Fibroblast of lung (primary cell): ENCODE results near the gene ATG4B. TPM values are rescaled to one million over a fixed set of nuclear protein-coding genes. Genes with fewer than 3 reads are reported as not detected.

ENCODE experiments used
- DNase-seq, 2 donors: peaks; one replicate each; pipeline versions ENCODE4 v3.0.0 to v3.0.0-alpha.2; 2010; ENCODE audit warnings: low read depth in 2 of 2
- H2AFZ ChIP-seq: 2 replicates; pipeline ENCODE4 v1.5.1; 2012; ENCODE audit warnings: low read length, control low read depth, inconsistent platforms
- H3K27ac ChIP-seq: 2 replicates; pipeline ENCODE4 v1.5.1; 2011; ENCODE audit warnings: low read length, control low read depth; ENCODE audit not compliant: insufficient read depth
- H3K27me3 ChIP-seq: 2 replicates; pipeline ENCODE4 v1.5.1; 2011; ENCODE audit warnings: mild to moderate bottlenecking, low read length; ENCODE audit not compliant: control insufficient read depth, insufficient read depth
- H3K36me3 ChIP-seq: 2 replicates; pipeline ENCODE4 v1.5.1; 2011; ENCODE audit warnings: low read length; ENCODE audit not compliant: control insufficient read depth, insufficient read depth
- H3K4me1 ChIP-seq: 2 replicates; pipeline ENCODE4 v1.5.1; 2011; ENCODE audit warnings: low read length; ENCODE audit not compliant: control insufficient read depth, insufficient read depth; ENCODE audit errors: extremely low read depth
- H3K4me2 ChIP-seq: 2 replicates; pipeline ENCODE4 v1.5.1; 2011; ENCODE audit warnings: low read length, control low read depth; ENCODE audit not compliant: insufficient read depth; ENCODE audit errors: extremely low read depth
- H3K4me3 ChIP-seq, 4 experiments: fragments of 200-600 bp in 1 of 4; sonication (generic) in 1 of 4; replicated peaks in 1 of 4; 2 replicates each; pipeline ENCODE4 v1.5.1; 2011 to 2016; ENCODE audit warnings: low read length in 4 of 4, low read depth in 3 of 4, mild to moderate bottlenecking in 3 of 4, control low read depth in 2 of 4, inconsistent platforms in 1 of 4, mixed read lengths in 1 of 4; ENCODE audit not compliant: insufficient read depth in 1 of 4; ENCODE audit errors: control extremely low read depth in 1 of 4
- H3K79me2 ChIP-seq: 2 replicates; pipeline ENCODE4 v1.5.1; 2012; ENCODE audit warnings: mild to moderate bottlenecking, low read length, inconsistent platforms; ENCODE audit not compliant: control insufficient read depth, insufficient read depth
- H3K9ac ChIP-seq: 2 replicates; pipeline ENCODE4 v1.5.1; 2011; ENCODE audit warnings: mild to moderate bottlenecking, low read length, control low read depth; ENCODE audit not compliant: insufficient read depth
- H3K9me3 ChIP-seq: 2 replicates; pipeline ENCODE4 v1.5.1; 2012; ENCODE audit warnings: low read depth, low read length; ENCODE audit not compliant: control insufficient read depth, insufficient read depth
- H4K20me1 ChIP-seq: 2 replicates; pipeline ENCODE4 v1.5.1; 2011; ENCODE audit warnings: low read length; ENCODE audit not compliant: control insufficient read depth, insufficient read depth; ENCODE audit errors: extremely low read depth
- EZH2 ChIP-seq: IDR thresholded peaks from 2 replicates; pipeline ENCODE4 v1.5.1; 2012; ENCODE audit warnings: low read length, control low read depth, mild to moderate bottlenecking; ENCODE audit errors: missing control alignments
- polyA plus RNA-seq, 2 donors: library from polyadenylated mRNA; depleted of rRNA in 1 of 2; stranded (reverse) in 1 of 2; unstranded in 1 of 2; fragments of >200 nt; gene quantifications; 2 replicates each; pipeline ENCODE4 v1.2.1, GENCODE V29; 2011 to 2012; ENCODE audit warnings: missing spikeins in 1 of 2
- total RNA-seq: library from RNA; depleted of rRNA; stranded (reverse); fragments of >200 nt; gene quantifications from 2 replicates; pipeline ENCODE4 v1.2.1, GENCODE V29; 2014
- TF ChIP-seq, protein P1 (sequence below), 2 donors: IDR thresholded peaks in 1 of 2; conservative IDR thresholded peaks in 1 of 2; 1 replicate in 1 of 2; 2 replicates in 1 of 2; pipeline ENCODE4 v1.5.1; 2011 to 2012; ENCODE audit warnings: low read length in 2 of 2, control low read depth in 1 of 2, inconsistent platforms in 1 of 2, low read depth in 1 of 2, mild to moderate bottlenecking in 1 of 2

ATG4B gene
- total and polyA plus RNA-seq, 2 donors (not counting 1 experiment from before 2014, with no cell fraction given) = 45.1 to 76.2 TPM

DNA sequence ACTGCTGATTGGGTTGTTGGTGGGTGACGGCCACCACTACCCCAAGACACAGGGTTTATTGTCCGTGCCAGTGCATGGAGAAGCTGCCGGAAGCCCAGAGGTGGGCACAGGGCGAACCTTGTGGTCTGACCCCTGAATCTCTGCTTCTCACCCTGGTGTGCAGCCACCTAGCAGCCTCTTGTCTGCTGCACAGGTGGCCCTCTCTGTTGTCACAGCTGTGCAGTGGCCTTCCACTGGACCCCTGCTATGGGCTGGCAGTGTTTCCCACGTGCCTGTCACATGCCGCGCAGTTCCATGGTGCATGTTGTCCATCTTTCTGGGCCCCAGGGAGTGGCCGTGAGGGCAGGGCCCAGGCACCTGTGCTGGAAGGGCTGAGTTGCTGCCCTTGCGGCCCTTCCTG is 15.2 kb downstream of the ATG4B start:
- no peaks in the 10 kb centered on the region for H3K9me3 ChIP-seq
- H3K4me1 ChIP-seq = no peaks in the 10 kb centered on the region
- no peak overlapping the region for H3K4me2 ChIP-seq
- no peaks in the 10 kb centered on the region for H3K27me3 ChIP-seq
- no peak overlapping the region for H3K9ac ChIP-seq
- H3K79me2 ChIP-seq = peaks cover 10% of the 10 kb centered on the region
- DNase-seq = no peak
- H4K20me1 ChIP-seq = no peaks in the 10 kb centered on the region
- peaks cover 18% of the 10 kb centered on the region for H3K36me3 ChIP-seq
- H2AFZ ChIP-seq = no peak overlapping the region
- H3K4me3 ChIP-seq = no peak overlapping the region
- H3K27ac ChIP-seq = no peak overlapping the region
- TF ChIP-seq, protein P1, sequence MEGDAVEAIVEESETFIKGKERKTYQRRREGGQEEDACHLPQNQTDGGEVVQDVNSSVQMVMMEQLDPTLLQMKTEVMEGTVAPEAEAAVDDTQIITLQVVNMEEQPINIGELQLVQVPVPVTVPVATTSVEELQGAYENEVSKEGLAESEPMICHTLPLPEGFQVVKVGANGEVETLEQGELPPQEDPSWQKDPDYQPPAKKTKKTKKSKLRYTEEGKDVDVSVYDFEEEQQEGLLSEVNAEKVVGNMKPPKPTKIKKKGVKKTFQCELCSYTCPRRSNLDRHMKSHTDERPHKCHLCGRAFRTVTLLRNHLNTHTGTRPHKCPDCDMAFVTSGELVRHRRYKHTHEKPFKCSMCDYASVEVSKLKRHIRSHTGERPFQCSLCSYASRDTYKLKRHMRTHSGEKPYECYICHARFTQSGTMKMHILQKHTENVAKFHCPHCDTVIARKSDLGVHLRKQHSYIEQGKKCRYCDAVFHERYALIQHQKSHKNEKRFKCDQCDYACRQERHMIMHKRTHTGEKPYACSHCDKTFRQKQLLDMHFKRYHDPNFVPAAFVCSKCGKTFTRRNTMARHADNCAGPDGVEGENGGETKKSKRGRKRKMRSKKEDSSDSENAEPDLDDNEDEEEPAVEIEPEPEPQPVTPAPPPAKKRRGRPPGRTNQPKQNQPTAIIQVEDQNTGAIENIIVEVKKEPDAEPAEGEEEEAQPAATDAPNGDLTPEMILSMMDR (conservative IDR thresholded peaks at IDR 0.05 in 1 of 2, IDR thresholded peaks at IDR 0.05 in 1 of 2; ENCODE audit: low read depth in 1 of 2, low read length in 2 of 2) = no peak
- TF ChIP-seq EZH2 = no peak

DNA sequence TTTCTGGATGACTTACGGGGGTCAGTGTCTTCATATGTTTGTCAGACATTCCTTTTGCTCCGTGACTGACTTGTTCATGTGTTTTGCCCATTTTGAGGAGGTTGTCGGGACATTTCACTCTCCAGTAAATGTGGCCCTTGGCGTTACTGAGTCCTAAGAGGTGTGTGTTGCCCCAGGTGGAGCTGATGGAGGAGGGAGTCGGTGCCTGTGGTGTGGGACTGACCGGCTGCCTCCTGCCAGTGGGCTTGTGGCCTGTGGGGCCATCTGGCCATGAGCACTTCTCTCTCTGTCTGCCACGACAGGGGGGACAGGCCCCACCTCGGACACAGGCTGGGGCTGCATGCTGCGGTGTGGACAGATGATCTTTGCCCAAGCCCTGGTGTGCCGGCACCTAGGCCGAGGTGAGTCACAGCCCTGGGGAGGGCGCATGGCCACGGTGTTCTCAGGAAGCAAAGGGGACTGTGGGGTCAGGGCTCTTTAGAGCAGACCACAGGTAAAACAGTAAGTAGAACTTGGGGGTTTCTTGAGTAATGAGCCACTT is 15.8 kb downstream of the ATG4B start:
- no peak for DNase-seq
- no peaks in the 10 kb centered on the region for H3K27me3 ChIP-seq
- H3K4me1 ChIP-seq = no peaks in the 10 kb centered on the region
- no peak overlapping the region for H2AFZ ChIP-seq
- peaks cover 8% of the 10 kb centered on the region for H3K79me2 ChIP-seq
- H4K20me1 ChIP-seq = no peaks in the 10 kb centered on the region
- no peaks in the 10 kb centered on the region for H3K9me3 ChIP-seq
- H3K9ac ChIP-seq = no peak overlapping the region
- no peak overlapping the region for H3K27ac ChIP-seq
- no peak overlapping the region for H3K4me3 ChIP-seq
- TF ChIP-seq, protein P1 (conservative IDR thresholded peaks at IDR 0.05 in 1 of 2, IDR thresholded peaks at IDR 0.05 in 1 of 2; ENCODE audit: low read depth in 1 of 2, low read length in 2 of 2) = no peak
- TF ChIP-seq EZH2 = no peak
- H3K36me3 ChIP-seq = peaks cover 21% of the 10 kb centered on the region
- no peak overlapping the region for H3K4me2 ChIP-seq

DNA sequence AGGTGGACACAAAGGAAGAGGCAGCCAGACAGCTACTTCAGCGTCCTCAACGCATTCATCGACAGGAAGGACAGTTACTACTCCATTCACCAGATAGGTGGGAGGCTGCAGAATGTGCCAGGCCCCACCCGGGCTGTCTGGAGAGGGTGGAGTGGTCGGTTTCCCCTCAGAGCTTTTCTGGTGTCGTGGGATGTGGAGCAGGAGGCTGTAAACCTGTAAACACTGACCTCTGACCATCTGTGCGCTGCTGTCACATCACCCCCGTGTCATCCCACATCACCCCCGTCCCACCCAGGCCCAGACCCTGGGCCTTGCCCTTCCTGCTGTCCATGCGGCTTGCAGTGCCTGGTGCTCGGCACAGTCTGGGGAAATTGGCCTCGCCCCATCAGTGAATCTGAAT is 17.1 kb downstream of the ATG4B start:
- H3K4me3 ChIP-seq = no peak overlapping the region
- TF ChIP-seq EZH2 = no peak
- TF ChIP-seq, protein P1 (conservative IDR thresholded peaks at IDR 0.05 in 1 of 2, IDR thresholded peaks at IDR 0.05 in 1 of 2; ENCODE audit: low read depth in 1 of 2, low read length in 2 of 2) = no peak
- no peak overlapping the region for H3K9ac ChIP-seq
- peaks cover 2% of the 10 kb centered on the region for H3K79me2 ChIP-seq
- no peaks in the 10 kb centered on the region for H3K4me1 ChIP-seq
- H3K27ac ChIP-seq = no peak overlapping the region
- H4K20me1 ChIP-seq = no peaks in the 10 kb centered on the region
- H3K9me3 ChIP-seq = no peaks in the 10 kb centered on the region
- H3K36me3 ChIP-seq = peaks cover 27% of the 10 kb centered on the region
- no peak for DNase-seq
- H3K27me3 ChIP-seq = no peaks in the 10 kb centered on the region
- H2AFZ ChIP-seq = no peak overlapping the region
- no peak overlapping the region for H3K4me2 ChIP-seq
